GM21528 (cell line): Measurements from ENCODE around the gene GRIN1.

Experiments used
- ATAC-seq: cut with Tn5 transposase; IDR thresholded peaks from one replicate; pipeline ENCODE4 v1.9.1; 2021; ENCODE audit warnings: mild to moderate bottlenecking, moderate library complexity; ENCODE audit not compliant: unreplicated experiment, low FRiP score

GRIN1 gene

GRCh38 chr9:137138722-137139467, at the start of gene GRIN1:
GRIN1 (plus strand) TSS chr9:137139154; CDS start chr9:137139487, 333 bp downstream.
- no peak for ATAC-seq

DNA sequence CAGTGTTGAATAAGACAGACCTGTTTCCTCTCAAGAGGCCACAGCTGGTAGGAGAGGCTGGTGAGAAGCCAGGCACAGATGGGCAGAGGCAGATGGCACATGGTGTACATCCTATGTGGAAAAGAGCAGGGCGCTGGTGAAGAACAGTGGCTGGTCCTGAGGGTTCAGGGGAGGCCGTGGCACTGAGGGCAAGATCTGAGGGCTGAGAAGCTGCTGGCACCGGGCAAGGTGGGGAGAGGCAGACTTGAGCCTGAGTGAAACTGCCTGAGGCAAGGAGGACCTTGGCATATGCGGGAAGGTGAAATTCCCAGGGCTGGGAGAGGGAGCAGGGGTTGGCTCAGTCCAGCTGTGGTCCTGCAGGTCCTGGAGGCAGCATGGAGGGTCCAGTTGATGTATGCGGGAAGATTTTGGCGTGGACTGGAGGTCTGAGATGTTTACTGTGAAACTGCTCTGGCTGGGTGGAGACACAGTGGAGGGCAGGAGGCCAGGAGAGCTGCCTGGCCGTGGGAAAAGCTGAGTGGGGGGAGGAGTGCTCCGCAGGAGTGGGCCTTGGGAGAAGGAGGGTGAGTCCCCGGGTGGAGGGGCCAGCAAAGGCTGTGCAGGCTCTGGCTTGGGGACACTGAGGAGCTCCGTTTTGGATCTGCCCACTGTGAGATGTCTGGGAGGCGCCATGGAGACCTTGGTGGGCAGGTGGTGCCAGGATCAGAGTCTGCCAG, 49.6 kb upstream of the GRIN1 start:
- no peak for ATAC-seq

GRCh38 chr9:137095664-137096517, 43.1 kb upstream of the GRIN1 start:
- ATAC-seq = peak; percentile 79

DNA sequence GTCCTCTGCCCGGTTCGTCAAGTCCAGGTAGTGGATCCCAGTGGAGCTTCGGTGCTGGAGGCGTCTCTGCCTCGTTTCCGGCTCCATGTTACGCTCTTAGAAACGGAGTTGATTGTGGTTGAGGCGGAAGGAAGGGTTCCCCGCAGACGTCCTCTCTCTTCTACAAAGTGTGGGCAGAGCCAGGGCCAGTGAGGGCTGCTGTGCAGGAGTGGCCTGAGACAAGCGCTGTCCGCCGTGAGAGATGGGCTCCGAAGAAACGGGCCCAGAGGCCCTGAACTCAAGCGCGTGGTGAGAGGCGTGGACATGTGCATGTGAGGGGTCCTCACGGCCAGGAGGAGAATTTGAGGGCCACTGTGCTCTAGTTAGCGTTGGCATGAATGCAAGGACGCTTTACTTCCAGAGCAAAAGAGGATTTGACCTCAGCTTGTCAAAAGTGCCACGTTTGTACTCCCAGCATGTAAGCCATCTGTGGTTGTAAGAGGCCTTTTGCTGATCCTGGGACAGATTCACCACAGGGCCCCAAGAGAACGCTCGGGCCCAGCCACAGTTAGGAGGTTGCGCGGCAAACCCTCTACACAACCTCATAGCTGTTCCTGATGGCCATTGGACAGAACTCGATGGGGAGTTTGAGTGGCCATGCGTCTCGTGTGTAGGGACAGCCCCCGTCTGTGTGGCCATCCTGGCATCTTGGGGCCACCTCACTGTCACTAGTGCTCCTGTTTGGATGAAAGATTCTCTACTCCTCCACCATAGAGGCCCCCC, 42.0 kb upstream of the GRIN1 start:
- no peak for ATAC-seq

DNA sequence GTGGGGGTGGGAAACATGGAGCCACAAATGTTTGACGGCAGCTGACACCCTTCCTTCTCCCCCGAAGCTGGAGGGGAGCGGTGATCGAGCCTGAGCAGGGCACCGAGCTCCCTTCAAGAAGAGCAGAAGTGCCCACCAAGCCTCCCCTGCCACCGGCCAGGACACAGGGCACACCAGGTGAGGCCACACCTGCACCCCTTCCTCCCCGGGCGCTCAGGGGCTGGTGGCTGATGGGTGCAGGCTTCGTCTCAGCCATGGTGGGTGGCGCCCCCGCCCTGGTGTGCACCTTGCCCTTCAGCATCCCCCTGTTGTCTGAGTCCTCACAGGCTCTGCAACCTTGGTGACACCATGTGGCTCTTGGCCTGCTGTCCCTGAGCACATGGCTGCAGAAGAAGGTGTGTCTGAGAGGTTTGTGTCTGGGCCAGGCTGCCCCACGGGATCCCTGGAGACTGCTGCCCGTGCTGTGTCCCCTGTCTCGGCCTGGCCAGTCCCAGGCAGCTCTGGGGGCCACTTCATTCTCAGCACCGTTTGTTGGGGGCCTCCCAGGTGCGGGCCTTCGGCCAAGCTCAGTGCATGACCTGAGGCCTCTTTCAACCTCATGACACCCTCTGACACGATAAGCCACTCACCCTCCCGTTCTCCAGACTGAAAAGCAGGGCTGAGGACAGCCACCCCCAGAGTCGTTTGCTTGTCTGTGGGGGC, 41.0 kb upstream of the GRIN1 start:
- no peak for ATAC-seq

GRCh38 chr9:137099231-137099630, 39.7 kb upstream of the GRIN1 start:
- no peak for ATAC-seq

GRCh38 chr9:137103206-137103999, 35.6 kb upstream of the GRIN1 start:
- no peak for ATAC-seq

DNA sequence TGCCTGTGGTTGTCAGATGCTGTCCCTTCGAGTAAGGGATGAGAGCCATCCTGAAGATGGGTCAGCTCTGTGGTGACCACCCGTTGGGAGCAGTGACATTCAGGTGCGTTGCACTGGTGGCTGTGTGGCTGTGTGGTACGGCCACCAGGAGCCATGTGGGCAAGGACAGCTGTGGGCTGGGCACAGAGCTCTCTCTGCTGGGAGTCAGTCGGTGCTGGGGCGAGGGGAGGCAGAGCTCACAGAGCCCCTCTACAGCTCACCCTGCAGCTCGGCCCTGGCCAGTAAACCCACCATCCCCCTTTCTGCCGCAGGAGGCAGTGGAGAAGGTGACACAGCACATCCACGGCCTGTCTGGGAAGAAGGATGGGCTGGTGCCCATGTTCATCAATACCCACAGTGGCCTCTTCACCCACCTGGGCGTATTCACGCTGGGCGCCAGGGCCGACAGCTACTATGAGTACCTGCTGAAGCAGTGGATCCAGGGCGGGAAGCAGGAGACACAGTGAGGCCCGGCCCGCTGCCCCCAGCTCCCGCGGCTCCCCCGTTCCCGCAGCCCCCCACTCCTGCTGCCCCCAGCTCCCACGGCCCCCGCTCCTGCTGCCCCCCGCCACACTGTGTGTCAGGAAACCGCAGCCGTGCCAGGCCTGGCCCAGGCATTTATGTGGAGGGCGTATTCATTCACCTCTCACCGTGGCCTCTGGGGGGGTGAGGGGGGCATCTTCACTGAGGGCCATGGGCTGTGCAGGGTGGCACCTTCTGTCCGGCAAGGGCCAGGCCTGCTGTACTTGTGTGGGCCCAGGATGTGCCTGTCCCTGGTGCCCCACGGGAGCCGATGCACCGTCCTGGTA, 32.9 kb upstream of the GRIN1 start:
- no peak for ATAC-seq

DNA sequence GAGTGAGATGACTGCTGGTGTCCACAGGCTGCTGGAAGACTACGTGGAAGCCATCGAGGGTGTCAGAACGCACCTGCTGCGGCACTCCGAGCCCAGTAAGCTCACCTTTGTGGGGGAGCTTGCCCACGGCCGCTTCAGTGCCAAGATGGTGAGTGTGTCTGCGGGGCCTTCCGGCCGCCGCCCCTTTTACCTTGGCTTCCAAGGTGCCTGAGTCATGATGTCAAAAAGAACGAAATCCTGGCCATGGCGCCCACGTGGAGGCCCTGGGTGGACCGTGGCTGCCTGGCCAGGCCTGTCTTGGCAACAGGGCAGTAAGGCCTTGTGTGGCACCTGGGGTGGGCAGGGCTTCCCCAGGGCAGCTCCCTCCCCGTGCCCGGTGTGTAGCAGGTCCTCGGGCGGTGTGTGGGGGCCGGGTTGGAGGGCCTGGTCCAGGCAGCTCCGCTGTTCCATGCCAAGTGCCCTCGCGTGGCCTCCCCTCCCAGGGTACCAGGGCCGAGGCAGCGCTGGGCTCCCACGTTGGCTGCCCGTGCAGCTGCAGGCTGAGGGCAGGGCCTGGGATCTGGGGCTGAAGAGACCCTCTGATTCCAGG, 32.2 kb upstream of the GRIN1 start:
- ATAC-seq = no peak

- ATAC-seq = no peak
Observed at GRCh38 chr9:137107312-137107921, 31.5 kb upstream of the GRIN1 start.

DNA sequence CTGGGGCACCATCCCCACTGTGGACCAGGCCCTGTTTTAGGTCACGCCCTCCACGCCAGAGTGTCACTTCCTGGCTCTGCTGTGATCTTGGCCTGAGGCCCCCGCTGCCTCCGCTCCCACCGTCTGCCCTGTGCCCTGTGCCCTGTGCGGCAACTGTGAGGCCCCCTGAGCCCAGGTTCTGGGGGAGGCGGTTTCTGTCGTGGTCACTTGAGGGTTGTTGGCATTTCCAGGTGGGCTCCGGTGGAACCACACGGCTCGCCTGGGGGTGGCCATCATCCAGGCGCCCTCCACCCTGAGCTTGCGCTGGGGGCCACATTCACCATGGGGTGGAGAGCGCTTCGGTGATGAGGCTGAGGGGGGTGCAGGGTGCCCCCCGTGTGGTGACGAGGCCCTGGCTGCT, 31.0 kb upstream of the GRIN1 start:
- ATAC-seq = no peak

GRCh38 chr9:137108608-137109249, 30.2 kb upstream of the GRIN1 start:
- no peak for ATAC-seq

- ATAC-seq = no peak
Observed at GRCh38 chr9:137109250-137110146, 29.5 kb upstream of the GRIN1 start.

GRCh38 chr9:137110147-137110910, 28.6 kb upstream of the GRIN1 start:
- no peak for ATAC-seq
